Common myeloid progenitor, CD34-positive (primary cell): ENCODE results near the gene ARHGAP10.
A peak's percentile ranks its signal among the peaks of the same experiment; 100 is the strongest.

Experiments used
- CTCF ChIA-PET: fragments of 350-600 bp; sonication (Branson Sonifier 250); formaldehyde crosslinking; loops from one replicate; lab custom pipeline; 2021; ENCODE audit warnings: antibody characterized with exemption; lab: Charles Lee
- POLR2A ChIA-PET: fragments of 350-600 bp; sonication (Branson Sonifier 250); formaldehyde crosslinking; loops from one replicate; lab custom pipeline; 2021; ENCODE audit warnings: antibody characterized with exemption; lab: Charles Lee
- DNase-seq, 3 donors: peaks; one replicate each; pipeline versions ENCODE4 v3.0.0 to v3.0.0-alpha.2; 2013
- H3K27ac ChIP-seq, 2 experiments: 1 replicate in 1 of 2; 2 replicates in 1 of 2; pipeline ENCODE4 v1.7.0; 2013; ENCODE audit warnings: inconsistent platforms in 2 of 2, low read length in 2 of 2, mild to moderate bottlenecking in 2 of 2, low read depth in 1 of 2, moderate library complexity in 1 of 2; ENCODE audit not compliant: severe bottlenecking in 2 of 2, insufficient read depth in 1 of 2, poor library complexity in 1 of 2
- H3K27me3 ChIP-seq, 5 experiments: replicated peaks in 2 of 5; 1 replicate in 3 of 5; 2 replicates in 2 of 5; pipeline versions ENCODE4 v1.6.1 to v1.7.0; 2013; ENCODE audit warnings: low read length in 4 of 5, mild to moderate bottlenecking in 2 of 5, moderate library complexity in 2 of 5, inconsistent platforms in 1 of 5; ENCODE audit not compliant: insufficient read depth in 5 of 5, control insufficient read depth in 4 of 5
- H3K36me3 ChIP-seq, 4 experiments: 1 replicate in 2 of 4; 2 replicates in 2 of 4; pipeline versions ENCODE4 v1.6.1 to v1.7.0; 2013; ENCODE audit warnings: low read length in 3 of 4, control low read depth in 1 of 4, mild to moderate bottlenecking in 1 of 4; ENCODE audit not compliant: control insufficient read depth in 4 of 4, insufficient read depth in 4 of 4
- H3K4me1 ChIP-seq, 4 experiments: 1 replicate in 3 of 4; 2 replicates in 1 of 4; pipeline versions ENCODE4 v1.6.1 to v1.7.1; 2013; ENCODE audit warnings: low read length in 3 of 4, mild to moderate bottlenecking in 3 of 4, control low read depth in 1 of 4, inconsistent platforms in 1 of 4, moderate library complexity in 1 of 4; ENCODE audit not compliant: control insufficient read depth in 4 of 4, insufficient read depth in 4 of 4; ENCODE audit errors: control extremely low read depth in 1 of 4
- H3K4me3 ChIP-seq, 7 experiments: 1 replicate in 4 of 7; 2 replicates in 3 of 7; pipeline versions ENCODE4 v1.5.1 to v1.7.0; 2013; ENCODE audit warnings: mild to moderate bottlenecking in 7 of 7, low read length in 6 of 7, moderate library complexity in 6 of 7, inconsistent platforms in 2 of 7, low read depth in 2 of 7, control low read depth in 1 of 7; ENCODE audit not compliant: insufficient read depth in 4 of 7, control insufficient read depth in 1 of 7; ENCODE audit errors: extremely low read depth in 1 of 7
- H3K9me3 ChIP-seq, 5 experiments: 1 replicate in 4 of 5; 2 replicates in 1 of 5; pipeline versions ENCODE4 v1.6.1 to v1.7.1; 2013; ENCODE audit warnings: low read length in 4 of 5, mild to moderate bottlenecking in 2 of 5, inconsistent platforms in 1 of 5, low read depth in 1 of 5, moderate library complexity in 1 of 5; ENCODE audit not compliant: control insufficient read depth in 4 of 5, insufficient read depth in 2 of 5; ENCODE audit errors: control extremely low read depth in 1 of 5
- whole genome bisulfite sequencing: methylation state at CpG from one replicate; pipeline ENCODE4 v1.1.5; 2013; ENCODE audit not compliant: insufficient coverage; 5-methylcytosine and 5-hydroxymethylcytosine counted together

Gene ARHGAP10

GRCh38 chr4:148112231-148112982, 380.5 kb downstream of the ARHGAP10 start:
- CTCF ChIA-PET: no interaction called here
- no peak for DNase-seq

DNA sequence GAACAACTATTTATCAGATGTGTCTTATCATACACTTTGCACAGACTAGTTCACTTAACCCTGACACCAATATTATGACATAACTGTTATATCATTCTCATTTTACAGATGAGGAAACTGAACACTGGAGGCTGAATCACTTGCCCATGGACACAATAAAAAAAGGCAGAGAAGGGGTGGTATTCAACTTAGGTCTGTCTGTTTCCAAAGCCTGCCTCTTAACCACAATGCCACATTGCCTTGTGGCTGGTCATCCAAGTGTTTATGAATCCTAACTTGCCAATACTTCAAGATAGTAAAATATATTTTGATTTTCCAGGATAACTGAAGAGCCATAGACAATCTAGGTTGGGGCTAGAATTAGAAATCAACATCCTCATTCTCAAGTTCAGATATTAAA, 382.5 kb downstream of the ARHGAP10 start:
- DNase-seq: no peak
- Histone ChIP-seq H3K27me3 (no peaks in the 10 kb centered on the region), H3K4me1 (no peaks in the 10 kb centered on the region), H3K36me3 (no peaks in the 10 kb centered on the region), H3K9me3 (no peaks in the 10 kb centered on the region), H3K4me3 (no peak overlapping the region), H3K27ac (no peak overlapping the region)
- ChIA-PET POLR2A (no interaction called here), CTCF (no interaction called here)

More at GRCh38 chr4:148112231-148112982, 380.5 kb downstream of the ARHGAP10 start:
- WGBS: no CpG with 5 or more reads among the region's 4 CpGs
- POLR2A ChIA-PET: no interaction called here
- Histone ChIP-seq H3K4me1 (no peaks in the 10 kb centered on the region), H3K27me3 (no peaks in the 10 kb centered on the region), H3K9me3 (no peaks in the 10 kb centered on the region), H3K36me3 (no peaks in the 10 kb centered on the region), H3K27ac (no peak overlapping the region), H3K4me3 (no peak overlapping the region)

GRCh38 chr4:148116264-148116663, 384.4 kb downstream of the ARHGAP10 start:
- Histone ChIP-seq H3K27me3 (no peaks in the 10 kb centered on the region), H3K36me3 (no peaks in the 10 kb centered on the region), H3K4me3 (no peak overlapping the region), H3K4me1 (no peaks in the 10 kb centered on the region), H3K27ac (no peak overlapping the region), H3K9me3 (peaks cover 0 to under 1% (median 0%) of the 10 kb centered on the region in 5 experiments)
- DNase-seq: peak in 2 of 3 donors; percentile 34 to 40
- WGBS: 100% methylated on average over 1 of the region's 2 CpGs
- ChIA-PET POLR2A (no interaction called here), CTCF (no interaction called here)

- ChIA-PET CTCF (no interaction called here), POLR2A (no interaction called here)
- no peaks in the 10 kb centered on the region for H3K36me3 ChIP-seq
- no peaks in the 10 kb centered on the region for H3K27me3 ChIP-seq
- H3K9me3 ChIP-seq: peaks cover 0 to 5% (median 3%) of the 10 kb centered on the region in 5 experiments
- no peak overlapping the region for H3K27ac ChIP-seq
- no peak overlapping the region for H3K4me3 ChIP-seq
- DNase-seq: no peak
- WGBS: 89% methylated on average over 3 of the region's 4 CpGs
- H3K4me1 ChIP-seq: no peaks in the 10 kb centered on the region
Observed at GRCh38 chr4:148116969-148117368, 385.1 kb downstream of the ARHGAP10 start.

- ChIA-PET POLR2A (no interaction called here), CTCF (no interaction called here)
- Histone ChIP-seq H3K36me3 (no peaks in the 10 kb centered on the region), H3K27me3 (no peaks in the 10 kb centered on the region), H3K27ac (no peak overlapping the region), H3K4me3 (no peak overlapping the region), H3K4me1 (no peaks in the 10 kb centered on the region), H3K9me3 (peaks cover 0 to 8% (median 3%) of the 10 kb centered on the region in 5 experiments)
- WGBS: 98% methylated on average over 4 of the region's 4 CpGs
- DNase-seq: no peak
Observed at GRCh38 chr4:148118179-148118578, 386.3 kb downstream of the ARHGAP10 start.

DNA sequence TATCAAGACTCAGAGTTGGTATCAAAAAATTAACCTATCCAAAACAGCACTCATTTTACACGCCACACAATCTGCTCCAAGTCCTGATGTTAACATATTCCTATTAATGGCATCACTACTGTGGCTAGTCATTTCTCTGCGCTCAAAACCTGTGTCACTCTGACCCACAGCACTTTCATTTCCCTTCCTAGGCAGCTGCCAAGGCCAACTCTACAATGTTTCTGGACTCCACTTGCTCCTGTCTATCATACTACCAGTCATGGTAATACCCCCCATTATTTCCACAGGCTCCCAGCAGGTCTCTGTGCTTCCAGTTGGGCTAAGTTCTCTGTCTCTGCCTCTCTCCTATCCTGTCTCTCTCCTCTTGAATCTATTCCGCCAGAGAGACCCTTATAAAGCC, 386.7 kb downstream of the ARHGAP10 start:
- DNase-seq: no peak
- Histone ChIP-seq H3K4me3 (no peak overlapping the region), H3K9me3 (peaks cover 0 to 12% (median 5%) of the 10 kb centered on the region in 5 experiments), H3K4me1 (no peaks in the 10 kb centered on the region), H3K27me3 (no peaks in the 10 kb centered on the region), H3K36me3 (no peaks in the 10 kb centered on the region), H3K27ac (no peak overlapping the region)
- POLR2A ChIA-PET: no interaction called here
- WGBS: 92% methylated on average over 2 of the region's 3 CpGs
- CTCF ChIA-PET: no interaction called here

DNA sequence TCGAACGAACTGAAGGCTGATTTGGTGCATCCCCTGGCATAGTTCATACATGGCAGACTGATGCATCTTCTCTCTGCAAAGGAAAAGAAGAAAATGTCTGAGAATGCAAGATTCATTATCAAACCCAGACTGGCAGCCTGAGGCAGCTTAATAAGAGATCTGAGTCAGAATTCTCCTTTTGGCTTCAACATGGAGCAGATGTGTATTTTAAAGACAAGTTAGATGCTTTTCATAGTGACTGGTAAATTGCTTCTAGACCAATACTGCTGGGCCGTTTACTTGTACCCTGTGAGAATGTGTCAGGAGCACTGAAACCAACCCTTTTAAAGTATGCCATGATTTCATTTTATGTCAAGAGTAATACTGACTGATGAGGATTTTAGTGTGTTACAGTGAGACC, 388.3 kb downstream of the ARHGAP10 start:
- H3K4me3 ChIP-seq: no peak overlapping the region

More for the DNA sequence above, 388.3 kb downstream of the ARHGAP10 start:
- Histone ChIP-seq H3K27ac (no peak overlapping the region), H3K9me3 (peaks cover 4 to 22% (median 9%) of the 10 kb centered on the region in 5 experiments), H3K4me1 (no peaks in the 10 kb centered on the region), H3K27me3 (no peaks in the 10 kb centered on the region), H3K36me3 (no peaks in the 10 kb centered on the region)
- ChIA-PET CTCF (no interaction called here), POLR2A (no interaction called here)
- WGBS: 87% methylated on average over 3 of the region's 3 CpGs
- DNase-seq: no peak
